ENCODE results near the gene EHMT2.
A peak's percentile ranks its signal among the peaks of the same experiment; 100 is the strongest.

The EHMT2 gene

DNA sequence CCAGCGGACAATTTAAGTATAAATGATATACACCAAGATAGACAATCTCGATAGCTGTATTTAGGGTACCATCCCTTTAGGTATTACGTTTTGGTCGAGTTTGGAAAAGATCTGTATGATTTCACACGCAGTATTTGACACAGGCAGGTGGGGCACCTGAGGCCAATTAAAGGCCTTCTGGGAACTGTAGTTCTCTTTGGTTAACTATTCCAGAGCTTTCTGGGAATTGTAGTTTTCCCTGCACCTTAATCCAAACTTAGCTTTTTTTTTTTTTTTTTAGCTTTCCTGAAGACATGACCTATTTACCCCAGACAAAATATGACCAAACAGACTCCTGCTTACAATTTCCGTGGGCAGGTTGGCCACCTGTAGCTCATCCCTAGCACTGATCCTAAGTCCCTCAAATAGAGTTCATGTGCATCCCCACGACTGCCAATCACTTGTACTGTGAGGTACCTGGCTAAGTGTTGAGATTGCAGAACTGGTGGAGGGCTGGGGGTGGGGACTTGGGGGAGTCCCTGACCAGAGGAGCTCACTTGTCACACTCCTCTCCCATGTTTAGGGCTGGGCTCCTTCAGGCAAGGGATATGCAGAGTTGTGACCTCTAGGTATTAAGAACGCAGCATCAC lies 999 bp upstream of the EHMT2 start (continued):
- no peak for TF ChIP-seq BCL11A (tag by site-specific recombination; IDR thresholded peaks at IDR 0.05; ENCODE audit: low read depth)
- no peak for TF ChIP-seq ZFP3 (tag by site-specific recombination; IDR thresholded peaks at IDR 0.05; ENCODE audit: low read depth)
- TF ChIP-seq, protein P1, sequence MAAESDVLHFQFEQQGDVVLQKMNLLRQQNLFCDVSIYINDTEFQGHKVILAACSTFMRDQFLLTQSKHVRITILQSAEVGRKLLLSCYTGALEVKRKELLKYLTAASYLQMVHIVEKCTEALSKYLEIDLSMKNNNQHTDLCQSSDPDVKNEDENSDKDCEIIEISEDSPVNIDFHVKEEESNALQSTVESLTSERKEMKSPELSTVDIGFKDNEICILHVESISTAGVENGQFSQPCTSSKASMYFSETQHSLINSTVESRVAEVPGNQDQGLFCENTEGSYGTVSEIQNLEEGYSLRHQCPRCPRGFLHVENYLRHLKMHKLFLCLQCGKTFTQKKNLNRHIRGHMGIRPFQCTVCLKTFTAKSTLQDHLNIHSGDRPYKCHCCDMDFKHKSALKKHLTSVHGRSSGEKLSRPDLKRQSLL (tag by site-specific recombination; IDR thresholded peaks at IDR 0.05), result no peak
- no peak for TF ChIP-seq ZNF776 (tag by site-specific recombination; IDR thresholded peaks at IDR 0.05; ENCODE audit: borderline replicate concordance)
- no peak for TF ChIP-seq ZSCAN4 (tag by site-specific recombination; IDR thresholded peaks at IDR 0.05)
- no peak for TF ChIP-seq PRDM10 (tag by site-specific recombination; IDR thresholded peaks at IDR 0.05)
- TF ChIP-seq ZNF580 (tag by site-specific recombination; IDR thresholded peaks at IDR 0.05), result no peak
- TF ChIP-seq WT1 (tag by site-specific recombination; IDR thresholded peaks at IDR 0.05), result no peak
- no peak for TF ChIP-seq BCL6B (tag by site-specific recombination; IDR thresholded peaks at IDR 0.05)
- TF ChIP-seq, protein P2, sequence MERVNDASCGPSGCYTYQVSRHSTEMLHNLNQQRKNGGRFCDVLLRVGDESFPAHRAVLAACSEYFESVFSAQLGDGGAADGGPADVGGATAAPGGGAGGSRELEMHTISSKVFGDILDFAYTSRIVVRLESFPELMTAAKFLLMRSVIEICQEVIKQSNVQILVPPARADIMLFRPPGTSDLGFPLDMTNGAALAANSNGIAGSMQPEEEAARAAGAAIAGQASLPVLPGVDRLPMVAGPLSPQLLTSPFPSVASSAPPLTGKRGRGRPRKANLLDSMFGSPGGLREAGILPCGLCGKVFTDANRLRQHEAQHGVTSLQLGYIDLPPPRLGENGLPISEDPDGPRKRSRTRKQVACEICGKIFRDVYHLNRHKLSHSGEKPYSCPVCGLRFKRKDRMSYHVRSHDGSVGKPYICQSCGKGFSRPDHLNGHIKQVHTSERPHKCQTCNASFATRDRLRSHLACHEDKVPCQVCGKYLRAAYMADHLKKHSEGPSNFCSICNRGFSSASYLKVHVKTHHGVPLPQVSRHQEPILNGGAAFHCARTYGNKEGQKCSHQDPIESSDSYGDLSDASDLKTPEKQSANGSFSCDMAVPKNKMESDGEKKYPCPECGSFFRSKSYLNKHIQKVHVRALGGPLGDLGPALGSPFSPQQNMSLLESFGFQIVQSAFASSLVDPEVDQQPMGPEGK (tag by site-specific recombination; IDR thresholded peaks at IDR 0.05), result peak; percentile 40; the same call in 1 of the 2 replicates
- TF ChIP-seq ZSCAN18 (tag by site-specific recombination; IDR thresholded peaks at IDR 0.05), result no peak
- 0 out of 2 replicates have a peak, but pooled peaks have one; percentile 3 for TF ChIP-seq ZNF654 (tag by site-specific recombination; IDR thresholded peaks at IDR 0.05; ENCODE audit: low read depth)
- TF ChIP-seq ZNF155 (tag by site-specific recombination; IDR thresholded peaks at IDR 0.05), result no peak
- no peak for TF ChIP-seq ZNF677 (tag by site-specific recombination; IDR thresholded peaks at IDR 0.05)
- no peak for TF ChIP-seq ZNF747 (tag by site-specific recombination; IDR thresholded peaks at IDR 0.05)
- no peak for TF ChIP-seq ZNF549 (tag by site-specific recombination; IDR thresholded peaks at IDR 0.05)
- TF ChIP-seq ZNF571 (tag by site-specific recombination; IDR thresholded peaks at IDR 0.05), result no peak
- TF ChIP-seq ZNF10 (tag by site-specific recombination; IDR thresholded peaks at IDR 0.05), result no peak
- TF ChIP-seq SCRT1 (tag by site-specific recombination; IDR thresholded peaks at IDR 0.05; ENCODE audit: borderline replicate concordance), result peak; percentile 94
- no peak for TF ChIP-seq HOXC10 (CRISPR knock-in tag; IDR thresholded peaks at IDR 0.05)
- TF ChIP-seq ZNF24 (tag by site-specific recombination; IDR thresholded peaks at IDR 0.05), result no peak
- no peak for TF ChIP-seq ZNF341 (tag by site-specific recombination; IDR thresholded peaks at IDR 0.05; ENCODE audit: low read depth)
- TF ChIP-seq ZNF596 (tag by site-specific recombination; IDR thresholded peaks at IDR 0.05), result no peak
- TF ChIP-seq ZNF701 (tag by site-specific recombination; IDR thresholded peaks at IDR 0.05), result no peak
- no peak for TF ChIP-seq AEBP2 (tag by site-specific recombination; IDR thresholded peaks at IDR 0.05; ENCODE audit: borderline replicate concordance)
- TF ChIP-seq ZNF530 (tag by site-specific recombination; IDR thresholded peaks at IDR 0.05; ENCODE audit: low read depth), result no peak
